GM12864 (cell line): ENCODE data around the gene TSPAN10.

ENCODE experiments used
- DNase-seq: peaks from one replicate; pipeline ENCODE4 v3.0.0-alpha.2; 2011; ENCODE audit warnings: low read depth
- H3K4me3 ChIP-seq: 2 replicates; pipeline ENCODE4 v1.5.1; 2011; ENCODE audit warnings: mild to moderate bottlenecking, low read depth, low read length, control low read depth
- TF ChIP-seq, protein P1 (sequence below): IDR thresholded peaks from 2 replicates; pipeline ENCODE4 v1.5.1; 2011; ENCODE audit warnings: low read depth, mild to moderate bottlenecking, moderate library complexity, low read length, control low read depth, inconsistent platforms; ENCODE audit errors: missing control alignments

The TSPAN10 gene

DNA sequence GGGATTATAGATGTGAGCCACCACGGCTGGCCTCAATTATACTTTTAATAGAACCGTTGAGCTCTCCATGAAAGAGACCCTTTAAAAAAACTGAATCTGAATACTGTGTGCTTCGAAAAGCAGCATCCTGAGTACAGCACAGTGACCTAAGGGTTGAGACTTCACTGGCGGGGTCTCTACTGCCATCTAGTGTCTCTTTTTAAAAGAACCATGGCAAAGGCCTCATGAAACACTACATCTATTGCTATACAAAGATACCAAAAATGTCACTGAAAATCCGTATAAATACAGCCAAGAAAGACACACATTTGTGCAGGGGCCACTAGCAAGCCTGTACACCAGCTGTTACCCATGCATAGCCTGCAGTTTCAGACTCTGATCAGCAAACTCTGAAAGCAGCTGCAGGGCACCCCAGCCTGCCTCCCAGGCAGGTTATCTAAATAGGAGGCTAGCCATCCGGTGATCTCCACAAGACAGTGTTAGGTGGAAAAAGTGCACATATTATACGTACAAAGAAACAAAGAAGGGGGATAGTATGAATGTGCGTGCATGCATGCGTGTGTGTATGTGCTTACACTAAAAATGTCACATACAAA is 35.4 kb upstream of the TSPAN10 start:
- peak; percentile 24 for DNase-seq
- no peak overlapping the region for H3K4me3 ChIP-seq
- TF ChIP-seq, protein P1, sequence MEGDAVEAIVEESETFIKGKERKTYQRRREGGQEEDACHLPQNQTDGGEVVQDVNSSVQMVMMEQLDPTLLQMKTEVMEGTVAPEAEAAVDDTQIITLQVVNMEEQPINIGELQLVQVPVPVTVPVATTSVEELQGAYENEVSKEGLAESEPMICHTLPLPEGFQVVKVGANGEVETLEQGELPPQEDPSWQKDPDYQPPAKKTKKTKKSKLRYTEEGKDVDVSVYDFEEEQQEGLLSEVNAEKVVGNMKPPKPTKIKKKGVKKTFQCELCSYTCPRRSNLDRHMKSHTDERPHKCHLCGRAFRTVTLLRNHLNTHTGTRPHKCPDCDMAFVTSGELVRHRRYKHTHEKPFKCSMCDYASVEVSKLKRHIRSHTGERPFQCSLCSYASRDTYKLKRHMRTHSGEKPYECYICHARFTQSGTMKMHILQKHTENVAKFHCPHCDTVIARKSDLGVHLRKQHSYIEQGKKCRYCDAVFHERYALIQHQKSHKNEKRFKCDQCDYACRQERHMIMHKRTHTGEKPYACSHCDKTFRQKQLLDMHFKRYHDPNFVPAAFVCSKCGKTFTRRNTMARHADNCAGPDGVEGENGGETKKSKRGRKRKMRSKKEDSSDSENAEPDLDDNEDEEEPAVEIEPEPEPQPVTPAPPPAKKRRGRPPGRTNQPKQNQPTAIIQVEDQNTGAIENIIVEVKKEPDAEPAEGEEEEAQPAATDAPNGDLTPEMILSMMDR: peak; percentile 74

DNA sequence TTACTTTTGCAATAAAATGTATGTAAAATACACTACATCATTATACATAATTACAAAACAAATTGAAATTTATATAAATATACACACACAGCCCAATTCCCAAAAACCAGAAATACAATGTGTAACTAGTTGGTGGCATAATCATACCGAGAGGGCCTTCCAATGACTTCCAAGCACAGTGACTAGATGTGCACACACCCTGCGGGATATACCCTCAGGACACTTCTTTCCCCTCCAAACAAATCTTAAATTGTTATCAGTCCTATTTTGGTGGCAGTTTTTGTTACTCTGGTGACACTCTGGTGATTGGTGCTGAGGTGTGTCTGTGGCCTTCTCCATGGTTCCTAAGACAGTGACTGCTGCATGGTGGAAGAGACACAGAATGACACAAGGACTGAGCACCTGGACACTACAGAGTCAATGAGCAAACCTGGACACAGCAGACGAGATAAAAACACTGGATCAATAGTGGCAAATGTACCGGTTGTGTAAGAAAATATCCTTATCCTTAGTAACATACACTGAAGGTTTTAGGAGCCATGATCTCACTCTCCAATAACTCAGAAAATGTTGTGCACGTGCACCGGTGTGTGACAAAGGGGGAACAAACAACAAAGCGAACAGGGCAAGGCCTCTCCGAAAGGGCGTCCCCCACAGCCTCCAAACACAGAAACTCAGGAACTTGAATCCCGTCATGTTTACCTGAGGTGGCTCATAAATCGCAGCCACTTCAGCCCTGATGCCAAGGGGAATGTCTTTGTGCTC is 33.0 kb upstream of the TSPAN10 start:
- DNase-seq: no peak
- TF ChIP-seq, protein P1: no peak
- no peak overlapping the region for H3K4me3 ChIP-seq

DNA sequence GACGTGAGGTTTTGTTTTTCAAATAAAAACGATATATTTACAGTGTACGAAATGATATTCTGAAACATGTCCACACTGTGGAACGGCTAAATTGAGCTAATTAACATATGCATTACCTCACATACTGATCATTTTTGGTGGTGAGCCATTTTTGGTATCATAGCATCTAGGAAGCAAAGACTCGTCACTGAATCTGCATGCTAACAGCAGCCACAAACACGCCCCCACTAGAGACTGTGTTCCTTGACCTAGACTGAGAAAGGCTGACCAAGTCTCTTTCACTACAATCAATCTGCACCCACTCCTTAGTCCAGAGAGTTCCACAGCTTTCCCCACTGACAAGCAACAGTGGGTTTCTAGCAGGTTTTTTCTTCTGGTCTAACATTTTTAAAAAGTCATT is 29.6 kb upstream of the TSPAN10 start:
- H3K4me3 ChIP-seq: no peak overlapping the region
- TF ChIP-seq, protein P1: no peak
- no peak for DNase-seq

DNA sequence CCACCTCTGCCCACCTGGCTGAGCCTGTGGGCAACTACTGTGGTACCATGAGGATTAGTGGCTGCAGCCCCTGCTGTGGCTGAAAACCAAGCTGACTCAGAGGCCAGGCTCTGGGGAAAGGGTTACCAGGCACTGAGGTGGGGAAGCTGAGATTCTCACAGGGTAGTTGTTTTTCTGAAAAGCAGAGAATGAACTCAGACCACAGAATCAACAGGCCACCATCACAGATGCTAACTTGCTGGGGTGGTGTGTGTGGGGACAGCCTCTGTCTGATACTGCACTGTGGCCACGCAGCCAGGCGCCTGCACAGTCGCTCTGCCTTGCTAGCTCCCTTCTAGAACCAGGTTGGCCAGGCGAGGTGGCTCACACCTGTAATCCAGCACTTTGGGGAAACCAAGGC is 28.9 kb upstream of the TSPAN10 start:
- H3K4me3 ChIP-seq: no peak overlapping the region
- TF ChIP-seq, protein P1: no peak
- DNase-seq: no peak

DNA sequence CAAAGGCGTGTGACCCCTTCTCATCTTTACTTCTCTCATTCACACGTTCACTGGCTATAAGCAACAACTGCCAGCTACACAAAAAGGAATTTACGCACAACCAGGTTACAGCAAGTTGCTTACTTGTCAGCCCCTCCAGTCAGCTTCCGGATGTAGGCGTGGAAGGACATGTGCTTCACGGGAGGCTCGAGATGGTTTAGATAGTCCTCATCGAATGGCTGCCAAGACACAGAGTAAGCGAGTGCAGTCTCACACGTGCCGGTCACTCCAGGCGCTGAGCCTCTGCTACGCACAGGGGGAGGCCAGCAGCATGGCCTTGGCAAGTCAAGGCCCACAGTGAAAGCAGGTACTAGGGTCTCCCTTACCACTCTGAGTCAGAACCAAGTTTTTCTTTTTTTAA is 28.4 kb upstream of the TSPAN10 start:
- TF ChIP-seq, protein P1: no peak
- H3K4me3 ChIP-seq: no peak overlapping the region
- no peak for DNase-seq

DNA sequence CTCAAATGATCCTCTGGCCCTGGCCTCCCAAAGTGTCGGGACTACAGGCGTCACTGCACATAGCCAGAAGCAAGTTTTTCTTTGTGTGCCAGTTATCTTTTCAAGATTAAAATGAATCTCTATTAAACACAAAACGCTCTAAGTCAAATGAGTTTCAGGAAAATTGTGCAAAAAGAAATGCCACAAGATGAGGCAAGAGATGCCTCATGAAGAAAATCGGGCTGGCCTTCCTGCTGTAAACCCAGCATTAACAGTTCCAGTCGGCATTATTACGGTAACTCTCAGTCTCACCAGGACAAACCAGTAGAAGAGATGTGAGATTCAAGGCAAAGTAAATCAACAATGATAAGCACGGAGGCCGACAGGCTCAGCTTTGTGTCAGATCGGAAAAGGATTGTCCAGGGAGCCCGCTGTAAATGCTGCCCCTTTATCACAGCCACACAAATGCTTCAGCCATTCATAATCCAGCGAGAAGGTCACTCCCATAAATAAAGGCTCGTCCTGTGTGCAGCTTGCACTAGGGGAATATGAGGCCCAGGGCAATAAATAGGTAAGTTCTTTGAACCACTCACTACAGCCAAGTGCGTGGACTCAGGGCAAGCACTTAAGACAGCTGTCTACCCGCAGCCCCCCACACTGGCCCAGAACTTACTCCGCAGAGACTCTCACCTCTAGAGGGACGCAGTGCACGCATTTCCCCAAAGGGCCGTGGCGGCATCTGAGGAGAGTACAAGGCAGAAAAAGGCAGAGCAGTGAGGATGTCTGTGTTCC is 27.3 kb upstream of the TSPAN10 start:
- H3K4me3 ChIP-seq: no peak overlapping the region
- TF ChIP-seq, protein P1: no peak
- no peak for DNase-seq
